Placental epithelial cell (primary cell): Measurements from ENCODE around the gene PABPC1L2A. TPM values are rescaled to one million over a fixed set of nuclear protein-coding genes. Genes with fewer than 3 reads are reported as not detected.

ENCODE experiments used
- total RNA-seq: library from RNA; depleted of rRNA; stranded (reverse); fragments of >200 nt; gene quantifications from 2 replicates; pipeline ENCODE4 v1.2.3, GENCODE V29; 2012

Gene PABPC1L2A
- total RNA-seq, result not detected in 2 replicates

DNA sequence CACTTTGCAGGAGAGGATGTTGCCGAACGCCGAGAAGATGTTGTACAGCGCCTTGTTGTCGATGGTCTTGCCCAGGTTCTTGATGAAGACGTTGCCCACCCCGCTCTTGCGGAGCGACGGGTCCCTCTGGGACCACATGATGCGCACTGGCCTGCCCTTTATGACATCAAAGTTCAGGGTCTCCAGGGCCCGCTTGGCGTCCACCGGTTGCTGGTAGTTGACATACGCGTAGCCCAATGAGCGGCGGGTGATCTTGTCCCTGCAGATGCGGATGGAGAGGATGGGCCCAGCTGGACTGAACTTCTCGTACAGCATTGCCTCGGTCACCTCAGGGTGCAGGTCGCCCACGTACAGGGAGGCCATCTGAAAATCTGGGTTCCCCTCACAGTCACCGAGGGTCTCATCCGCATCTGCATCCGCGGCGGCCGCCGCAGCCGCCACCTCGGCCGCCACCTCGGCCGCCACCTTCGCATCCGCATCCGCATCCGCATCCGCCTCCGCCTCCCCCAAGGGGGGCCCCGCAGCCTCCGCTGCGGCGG is at the start of gene PABPC1L2A:
Gene PABPC1L2A, minus strand, starts transcription at position 489 of the 539 bp plus-strand sequence. Its CDS starts 126 bp downstream, at position 363.

Other genes with a start within 250 kb of the PABPC1L2A start
- not detected in 2 replicates for gene FAM236C, start 166.9 kb downstream of the PABPC1L2A start, total RNA-seq
- not detected in 2 replicates for gene FAM236A, start 141.3 kb downstream of the PABPC1L2A start, total RNA-seq
- not detected in 2 replicates for gene DMRTC1, start 135.7 kb downstream of the PABPC1L2A start, total RNA-seq
- gene PABPC1L2B, start 76.6 kb downstream of the PABPC1L2A start, total RNA-seq, result not detected in 2 replicates
- gene NAP1L2, start 135.3 kb upstream of the PABPC1L2A start, total RNA-seq, result under 0.01 TPM in 1 of 2 replicates, not detected in the other